BLaER1 (cell line): ENCODE data around the gene PRKAA2.

Experiments used
- H3K27ac ChIP-seq: shearing (Covaris generic); formaldehyde crosslinking; 2 replicates; pipeline ENCODE4 v1.8.1; 2022
- H3K27me3 ChIP-seq: shearing (Covaris generic); formaldehyde crosslinking; 2 replicates; pipeline ENCODE4 v1.8.1; 2022
- H3K36me3 ChIP-seq: shearing (Covaris generic); formaldehyde crosslinking; 2 replicates; pipeline ENCODE4 v1.8.1; 2022
- H3K4me1 ChIP-seq: shearing (Covaris generic); formaldehyde crosslinking; 2 replicates; pipeline ENCODE4 v1.8.1; 2022
- H3K4me2 ChIP-seq: shearing (Covaris generic); formaldehyde crosslinking; 2 replicates; pipeline ENCODE4 v1.8.1; 2022
- H3K4me3 ChIP-seq: shearing (Covaris generic); formaldehyde crosslinking; 2 replicates; pipeline ENCODE4 v1.8.1; 2022
- H3K9ac ChIP-seq: shearing (Covaris generic); formaldehyde crosslinking; 2 replicates; pipeline ENCODE4 v1.8.1; 2022
- H3K9me3 ChIP-seq: shearing (Covaris generic); formaldehyde crosslinking; 2 replicates; pipeline ENCODE4 v1.8.1; 2022
- H4K20me1 ChIP-seq: shearing (Covaris generic); formaldehyde crosslinking; 2 replicates; pipeline ENCODE4 v1.8.1; 2022
- Cebpa-rat ChIP-seq: shearing (Covaris generic); IDR thresholded peaks from 2 replicates; pipeline ENCODE4 v1.8.1; 2022

The PRKAA2 gene

DNA sequence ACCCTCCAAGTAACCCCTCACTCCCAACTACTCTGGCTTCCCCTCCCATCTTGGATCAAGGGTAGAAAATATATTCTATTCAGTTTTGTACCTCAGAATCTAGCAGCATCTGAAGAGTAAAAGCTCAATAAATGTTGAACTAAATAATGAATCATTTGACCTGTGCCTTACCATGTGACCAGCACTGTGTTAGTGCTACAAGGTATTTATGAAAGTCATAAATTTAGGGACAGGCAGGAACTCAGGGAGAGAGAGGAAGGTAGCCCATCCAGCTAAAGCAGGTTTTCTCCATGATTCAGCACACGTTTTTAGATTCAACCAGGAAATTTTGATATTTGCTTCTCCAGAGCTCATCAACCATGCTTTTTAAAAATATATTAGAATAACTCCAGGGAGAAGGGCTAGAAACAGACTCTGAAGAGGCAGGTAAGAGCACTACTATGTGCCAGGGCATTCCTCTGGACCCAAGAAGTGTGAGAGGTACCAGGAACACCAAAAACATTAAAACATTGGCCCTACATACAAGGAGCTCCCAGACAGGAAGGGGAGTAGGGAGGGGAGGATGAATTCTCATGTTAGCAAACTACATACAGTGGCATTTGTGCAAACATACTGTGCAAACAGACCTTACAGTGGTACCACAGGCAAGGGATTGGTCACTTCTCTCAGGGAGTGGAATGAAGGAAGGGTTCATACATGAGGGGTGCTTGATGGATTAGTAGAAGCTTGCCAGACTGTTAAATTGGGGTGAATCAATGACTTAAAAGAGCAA, 109.8 kb downstream of the PRKAA2 start:
- Histone ChIP-seq H3K4me2 (no peak overlapping the region), H3K27me3 (no peaks in the 10 kb centered on the region), H4K20me1 (no peaks in the 10 kb centered on the region), H3K9me3 (no peaks in the 10 kb centered on the region), H3K9ac (no peak overlapping the region), H3K4me1 (no peaks in the 10 kb centered on the region), H3K27ac (no peak overlapping the region), H3K36me3 (no peaks in the 10 kb centered on the region), H3K4me3 (no peak overlapping the region)
- TF ChIP-seq Cebpa-rat, result no peak

DNA sequence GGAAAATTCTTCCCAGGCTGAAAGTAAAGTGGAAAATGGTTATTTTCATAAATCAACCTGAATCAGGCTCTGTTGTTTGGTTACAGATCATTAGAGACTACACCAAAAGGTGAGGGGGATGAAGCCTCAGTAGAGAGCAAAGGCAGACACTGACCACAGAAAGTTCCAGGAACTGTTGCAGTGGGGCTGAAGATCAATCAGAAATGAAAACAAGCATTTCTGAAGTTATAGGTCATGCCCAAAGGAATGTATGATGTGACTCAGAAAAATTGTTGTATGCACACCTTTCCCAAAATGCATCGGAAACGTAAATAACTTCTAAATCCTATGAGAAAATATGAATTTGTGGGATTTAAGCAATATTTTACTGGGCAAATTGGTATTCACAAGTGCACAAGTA, 110.8 kb downstream of the PRKAA2 start:
- no peak overlapping the region for H3K27ac ChIP-seq
- H3K36me3 ChIP-seq, result no peaks in the 10 kb centered on the region
- H3K9ac ChIP-seq, result no peak overlapping the region
- no peak overlapping the region for H3K4me2 ChIP-seq
- no peak for TF ChIP-seq Cebpa-rat
- H3K27me3 ChIP-seq, result no peaks in the 10 kb centered on the region
- H3K9me3 ChIP-seq, result no peaks in the 10 kb centered on the region
- no peaks in the 10 kb centered on the region for H4K20me1 ChIP-seq
- H3K4me1 ChIP-seq, result no peaks in the 10 kb centered on the region
- no peak overlapping the region for H3K4me3 ChIP-seq

DNA sequence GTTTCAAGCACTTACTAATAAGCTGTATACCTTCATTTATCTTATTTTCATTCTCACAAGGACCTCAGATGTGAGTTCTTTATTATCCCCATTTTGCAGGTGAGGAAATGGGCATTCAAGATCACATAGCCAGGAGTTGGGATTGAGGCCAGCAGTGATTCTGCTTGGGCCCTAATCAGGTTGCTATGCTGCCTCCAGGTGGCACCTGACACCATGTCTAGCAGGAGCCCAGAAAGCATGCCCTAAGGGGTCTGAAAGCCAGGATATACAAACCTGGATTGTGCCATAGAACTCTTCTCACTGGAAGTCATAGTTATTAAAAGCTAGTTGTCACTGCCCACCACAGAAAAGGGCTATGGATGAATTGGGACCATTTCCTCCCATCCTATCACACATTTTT, 113.0 kb downstream of the PRKAA2 start:
- Histone ChIP-seq H4K20me1 (no peaks in the 10 kb centered on the region), H3K4me3 (no peak overlapping the region), H3K4me1 (no peaks in the 10 kb centered on the region), H3K27me3 (no peaks in the 10 kb centered on the region), H3K27ac (no peak overlapping the region), H3K9ac (no peak overlapping the region), H3K9me3 (no peaks in the 10 kb centered on the region), H3K4me2 (no peak overlapping the region), H3K36me3 (no peaks in the 10 kb centered on the region)
- no peak for TF ChIP-seq Cebpa-rat

DNA sequence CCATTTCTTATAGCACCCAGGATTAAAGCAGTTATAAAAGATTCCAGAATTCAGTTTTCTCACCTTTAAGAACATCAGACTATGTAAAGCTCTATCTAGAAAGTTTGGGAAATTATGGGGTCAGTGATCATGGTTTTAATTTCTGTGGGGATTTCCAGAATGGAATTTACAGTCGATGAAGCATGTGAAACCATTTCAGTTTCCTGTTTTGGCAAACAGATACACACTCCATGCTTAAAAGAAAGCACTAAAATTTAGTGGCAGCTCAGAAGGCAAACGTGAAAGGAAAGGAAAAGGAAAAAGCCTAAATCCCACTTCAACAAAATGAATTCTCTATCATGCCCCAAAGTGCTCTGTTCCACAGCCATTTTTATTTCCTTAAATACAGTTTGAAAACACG, 113.7 kb downstream of the PRKAA2 start:
- H3K4me1 ChIP-seq, result no peaks in the 10 kb centered on the region
- no peak overlapping the region for H3K9ac ChIP-seq
- TF ChIP-seq Cebpa-rat, result no peak
- H4K20me1 ChIP-seq, result no peaks in the 10 kb centered on the region
- H3K27me3 ChIP-seq, result no peaks in the 10 kb centered on the region
- H3K36me3 ChIP-seq, result no peaks in the 10 kb centered on the region
- no peak overlapping the region for H3K27ac ChIP-seq
- H3K4me3 ChIP-seq, result no peak overlapping the region
- H3K4me2 ChIP-seq, result no peak overlapping the region
- no peaks in the 10 kb centered on the region for H3K9me3 ChIP-seq
